GM15510 (cell line): ENCODE data around the gene NUMB.

Experiments
- POLR2A ChIP-seq: IDR thresholded peaks from 3 replicates; pipeline ENCODE4 v1.6.1; 2011; ENCODE audit warnings: borderline replicate concordance; ENCODE audit not compliant: insufficient read length; ENCODE audit errors: extremely low read depth

Gene NUMB

GRCh38 chr14:73269729-73270531 lies 188.4 kb downstream of the NUMB start:
- TF ChIP-seq POLR2A = peak; percentile 41

GRCh38 chr14:73267474-73267873 lies 190.9 kb downstream of the NUMB start:
- no peak for TF ChIP-seq POLR2A

DNA sequence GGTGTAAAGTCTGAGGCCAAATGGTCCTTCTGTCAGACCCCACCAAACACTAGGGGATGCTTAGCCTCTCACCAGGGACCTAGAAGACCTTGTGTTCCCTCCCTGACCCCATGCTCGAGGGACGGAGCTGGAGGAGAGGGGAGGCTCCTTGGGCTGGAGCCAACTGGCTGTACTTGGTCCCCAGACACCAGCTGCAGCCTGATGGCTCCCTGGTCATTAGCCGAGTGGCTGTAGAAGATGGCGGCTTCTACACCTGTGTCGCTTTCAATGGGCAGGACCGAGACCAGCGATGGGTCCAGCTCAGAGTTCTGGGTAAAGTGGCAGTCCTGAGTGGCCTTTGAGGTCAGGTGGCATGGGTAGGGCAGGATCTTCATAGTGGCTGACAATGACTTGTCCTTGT lies 192.0 kb downstream of the NUMB start:
- no peak for TF ChIP-seq POLR2A

GRCh38 chr14:73265721-73266046 lies 192.7 kb downstream of the NUMB start:
- TF ChIP-seq POLR2A = no peak

GRCh38 chr14:73264885-73265720 lies 193.2 kb downstream of the NUMB start:
- no peak for TF ChIP-seq POLR2A

GRCh38 chr14:73264080-73264884 lies 194.1 kb downstream of the NUMB start:
- no peak for TF ChIP-seq POLR2A

DNA sequence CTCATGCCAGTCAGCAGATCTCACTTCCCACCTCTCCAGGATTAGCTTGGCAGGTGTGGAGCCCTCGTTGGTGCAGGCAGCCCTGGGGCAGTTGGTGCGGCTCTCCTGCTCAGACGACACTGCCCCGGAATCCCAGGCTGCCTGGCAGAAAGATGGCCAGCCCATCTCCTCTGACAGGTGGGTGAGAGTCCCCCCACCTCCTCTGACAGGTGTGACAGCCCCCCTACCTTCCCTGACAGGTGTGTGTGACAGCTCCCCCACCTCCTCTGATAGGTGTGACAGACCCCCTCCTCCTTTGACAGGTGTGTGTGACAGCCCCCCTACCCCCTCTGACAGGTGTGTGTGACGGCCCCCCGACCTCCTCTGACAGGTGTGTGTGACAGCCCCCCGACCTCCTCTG lies 194.7 kb downstream of the NUMB start:
- no peak for TF ChIP-seq POLR2A

GRCh38 chr14:73262427-73263183 lies 195.7 kb downstream of the NUMB start:
- TF ChIP-seq POLR2A = no peak

DNA sequence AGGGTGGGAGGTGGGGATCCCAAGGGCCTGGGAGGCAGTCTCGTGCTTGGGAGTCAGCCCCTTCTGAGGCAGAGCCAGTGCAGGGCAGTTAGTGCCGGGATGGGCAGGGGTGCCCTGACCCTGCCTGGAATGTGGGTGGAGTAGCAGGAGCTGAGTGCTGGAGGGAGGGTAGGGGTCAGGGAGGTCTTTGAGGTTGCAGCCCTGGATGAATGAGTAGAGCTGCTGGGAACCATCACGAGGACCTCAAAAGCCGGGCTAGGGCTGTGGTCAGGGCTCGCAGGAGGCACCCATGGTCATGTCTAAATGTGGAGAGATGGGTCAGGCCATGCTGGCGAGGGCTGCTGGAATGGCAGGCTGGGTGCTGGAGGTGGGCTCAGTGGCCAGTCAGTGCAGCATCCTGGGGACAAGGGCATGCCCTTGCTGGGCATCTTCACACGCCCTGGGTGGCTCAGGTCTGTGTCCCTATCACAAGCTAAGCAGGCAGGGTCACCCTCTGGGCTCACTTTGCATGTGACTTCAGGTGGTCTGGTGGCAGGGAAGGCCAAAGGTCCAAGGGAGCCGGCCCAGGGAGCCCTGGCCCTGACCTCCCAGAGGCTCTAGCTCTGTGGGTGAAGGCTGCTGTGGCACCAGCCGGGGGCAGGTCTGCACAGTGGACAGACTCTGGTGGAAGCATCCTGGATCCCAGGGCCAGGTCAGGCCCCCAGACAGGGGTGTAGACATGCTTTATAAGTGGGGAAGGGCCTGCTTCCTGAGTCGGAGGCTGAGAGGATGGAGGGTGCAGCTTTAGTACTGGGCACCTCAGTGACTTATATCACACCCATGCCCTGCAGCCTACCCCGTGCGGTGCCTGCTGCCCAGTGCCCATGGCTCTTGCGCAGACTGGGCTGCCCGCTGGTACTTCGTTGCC lies 196.6 kb downstream of the NUMB start:
- TF ChIP-seq POLR2A = no peak

- TF ChIP-seq POLR2A = no peak
Measured at GRCh38 chr14:73261075-73261474, 197.3 kb downstream of the NUMB start.

DNA sequence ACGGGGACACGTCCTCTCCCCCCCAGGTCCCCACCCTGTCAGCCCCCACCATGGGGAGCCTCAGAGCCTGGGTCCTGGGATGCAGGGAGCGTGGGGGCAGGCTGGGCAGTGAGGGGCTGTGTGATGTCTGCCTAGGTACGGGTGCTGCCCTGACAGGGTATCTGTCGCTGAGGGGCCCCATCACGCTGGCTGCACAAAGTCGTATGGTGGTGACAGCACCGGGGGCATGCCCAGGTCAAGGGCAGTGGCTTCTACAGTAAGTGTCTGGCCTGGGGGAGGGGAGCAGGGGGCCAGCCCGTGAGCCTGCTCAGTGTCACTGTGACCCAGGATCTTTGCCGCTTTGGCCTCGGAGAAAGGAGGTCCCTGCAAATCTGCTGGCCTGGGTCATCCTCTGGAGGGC lies 197.8 kb downstream of the NUMB start:
- no peak for TF ChIP-seq POLR2A

DNA sequence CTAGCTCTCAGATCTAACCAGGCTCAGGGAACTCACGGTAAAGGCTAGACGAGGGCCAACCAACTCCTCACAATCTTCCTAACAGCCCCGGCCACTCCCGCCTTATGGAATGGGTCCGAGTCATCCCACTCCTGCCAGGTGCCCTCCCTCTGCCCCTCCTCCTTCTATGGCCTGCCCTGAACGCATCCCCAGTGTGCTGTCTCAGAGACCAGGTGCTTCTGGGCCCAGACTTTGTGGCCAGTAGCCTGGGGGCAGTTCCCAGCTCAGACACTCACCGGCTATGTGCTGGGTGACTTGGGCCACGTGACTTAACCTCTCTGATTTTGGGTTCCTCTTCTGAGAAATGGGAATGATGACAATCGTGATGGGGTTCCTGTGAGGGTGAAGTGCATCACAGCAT lies 198.5 kb downstream of the NUMB start:
- no peak for TF ChIP-seq POLR2A

GRCh38 chr14:73258845-73259611 lies 199.3 kb downstream of the NUMB start:
- no peak for TF ChIP-seq POLR2A
